ENCODE measurements around the gene MPST.

DNA sequence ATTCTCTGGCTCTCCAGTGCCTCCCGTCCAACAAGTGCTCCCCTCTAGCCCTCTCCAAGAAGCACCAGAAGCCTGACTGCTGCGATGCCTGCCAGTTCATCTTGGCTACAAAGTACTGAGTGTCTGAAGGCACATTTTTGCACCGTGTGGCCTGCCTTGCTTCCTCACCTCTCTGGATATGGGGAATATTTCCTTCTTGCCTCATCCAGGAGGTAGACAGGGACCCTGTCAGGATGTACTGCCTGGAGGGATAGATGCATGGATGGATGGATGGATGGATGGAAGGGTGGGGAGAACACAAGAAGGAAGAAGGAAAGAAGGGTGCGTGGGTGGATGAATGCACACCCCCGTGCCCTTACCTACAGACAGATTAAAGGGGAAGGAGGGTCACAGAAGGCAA, 59.6 kb downstream of the MPST start:
- TF ChIP-seq CTCF (conservative IDR thresholded peaks at IDR 0.05; ENCODE audit: low read length) (no peak), EZH2phosphoT487 (IDR thresholded peaks at IDR 0.05; ENCODE audit: borderline replicate concordance) (no peak)

Measured in Loucy (cell line).